NOMO-1 (cell line): ENCODE results near the gene MIOS.

Experiments
- DNase-seq, 2 experiments: peaks; one replicate each; lab custom pipeline; 2025; ENCODE audit not compliant: unreplicated experiment in 2 of 2; lab: John Stamatoyannopoulos, UW

The MIOS gene

GRCh38 chr7:7581531-7582179 is 15.0 kb downstream of the MIOS start:
- DNase-seq = no peak

- DNase-seq = no peak
These were observed 15.9 kb downstream of the MIOS start for GRCh38 chr7:7582596-7582995.

GRCh38 chr7:7583731-7584130 is 17.0 kb downstream of the MIOS start:
- DNase-seq = no peak

DNA sequence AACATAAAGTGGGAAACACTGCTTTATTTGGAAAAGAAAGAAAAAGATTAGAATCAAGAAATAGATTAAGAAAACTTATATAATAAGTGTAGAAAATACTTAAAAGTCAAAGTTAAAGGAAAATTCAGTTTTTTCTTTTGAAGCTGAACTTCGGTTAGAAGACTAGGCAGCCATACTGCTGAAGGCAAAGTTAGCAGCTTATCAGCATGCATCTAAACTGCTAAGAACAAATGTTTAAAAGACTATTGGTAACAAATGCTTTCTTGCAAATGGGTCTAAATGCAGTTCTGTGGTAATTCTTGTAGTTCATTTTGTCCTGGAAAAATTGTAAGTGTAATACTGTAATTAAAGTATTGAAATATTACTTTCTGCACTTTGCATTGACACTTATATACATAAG is 18.0 kb downstream of the MIOS start:
- no peak for DNase-seq

DNA sequence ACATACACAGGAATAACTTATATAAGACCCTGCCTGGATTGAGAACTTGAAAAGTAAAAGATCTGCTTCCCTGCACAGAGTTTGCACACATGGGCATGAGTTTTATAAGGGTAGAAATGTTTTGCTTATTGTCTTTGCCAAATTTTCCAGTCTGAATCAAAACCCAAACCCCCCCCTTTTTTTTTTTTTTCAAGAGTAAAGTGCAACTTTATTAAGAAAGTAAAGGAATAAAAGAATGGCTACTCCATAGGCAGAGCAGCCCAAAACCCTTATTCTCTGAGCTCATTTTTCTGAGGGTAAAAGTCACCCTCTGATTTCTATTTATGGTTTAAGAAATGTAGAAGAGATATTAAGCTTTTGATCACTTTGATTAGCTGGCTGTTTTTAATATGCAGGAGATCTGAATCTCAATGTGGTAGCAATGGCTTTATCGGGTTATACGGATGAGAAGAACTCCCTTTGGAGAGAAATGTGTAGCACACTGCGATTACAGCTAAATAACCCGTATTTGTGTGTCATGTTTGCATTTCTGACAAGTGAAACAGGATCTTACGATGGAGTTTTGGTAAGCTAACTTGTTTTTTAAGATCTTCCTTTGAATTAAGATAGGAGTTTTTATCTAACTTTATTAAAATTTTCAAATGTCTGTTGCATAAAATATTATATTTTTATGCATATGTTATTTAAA is 18.7 kb downstream of the MIOS start:
- no peak for DNase-seq

DNA sequence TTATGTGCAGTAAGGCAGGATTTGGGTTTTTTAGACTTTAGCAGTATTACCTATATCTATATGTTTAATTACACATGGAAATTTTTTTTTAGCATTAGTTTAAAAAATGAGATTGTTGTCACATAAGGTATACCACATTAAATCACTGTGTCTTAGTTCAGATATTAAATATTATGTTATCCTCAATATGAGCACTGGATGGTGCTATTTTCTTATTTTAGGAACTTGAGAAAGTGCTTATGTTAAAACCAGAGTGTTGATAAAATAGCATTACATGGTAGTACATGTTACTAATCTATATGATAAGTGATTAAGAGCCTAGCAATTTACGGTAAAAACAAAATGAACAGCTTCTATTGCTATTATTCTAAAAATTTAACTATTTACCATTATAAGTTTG is 28.8 kb downstream of the MIOS start:
- peak in 1 of 2 experiments; percentile 36 for DNase-seq

DNA sequence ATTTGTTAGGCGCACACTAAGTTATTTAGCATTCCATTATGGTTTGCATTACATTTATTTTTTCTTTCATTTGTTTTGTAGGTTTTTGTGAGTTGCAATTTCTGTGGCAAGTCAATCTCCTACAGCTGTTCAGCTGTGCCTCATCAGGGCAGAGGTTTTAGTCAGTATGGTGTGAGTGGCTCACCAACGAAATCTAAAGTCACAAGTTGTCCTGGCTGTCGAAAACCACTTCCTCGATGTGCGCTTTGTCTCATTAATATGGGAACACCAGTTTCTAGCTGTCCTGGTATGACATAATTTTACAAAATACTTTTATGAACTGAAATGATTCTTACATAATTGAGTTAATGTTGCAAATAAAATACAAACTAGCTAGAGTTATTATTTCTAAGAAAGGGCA is 29.5 kb downstream of the MIOS start:
- DNase-seq = peak in 1 of 2 experiments; percentile 5

- DNase-seq = no peak
These were observed 40.3 kb downstream of the MIOS start for GRCh38 chr7:7607010-7607409.

DNA sequence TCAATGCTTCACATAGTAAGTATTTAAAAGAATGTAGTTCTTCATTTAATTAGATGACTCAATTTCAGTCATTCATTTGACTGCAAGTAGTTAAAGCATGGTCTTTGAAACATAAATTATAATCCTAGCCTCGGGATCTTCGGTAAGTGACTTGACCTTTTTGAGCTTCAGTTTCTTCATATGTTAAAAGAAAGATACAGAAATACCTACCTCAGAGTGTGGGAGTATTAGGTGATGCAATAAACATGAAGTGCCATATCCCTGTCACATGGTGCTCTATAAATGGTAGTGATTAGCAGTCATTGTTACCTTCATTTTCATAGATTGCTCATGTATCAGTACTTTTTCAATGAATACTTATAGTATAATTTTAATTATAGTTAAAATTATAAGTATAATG is 42.6 kb downstream of the MIOS start:
- DNase-seq = no peak

- DNase-seq = no peak
These were observed 45.8 kb downstream of the MIOS start for GRCh38 chr7:7612519-7612918.

- DNase-seq = no peak
These were observed 46.5 kb downstream of the MIOS start for GRCh38 chr7:7613210-7613609.

DNA sequence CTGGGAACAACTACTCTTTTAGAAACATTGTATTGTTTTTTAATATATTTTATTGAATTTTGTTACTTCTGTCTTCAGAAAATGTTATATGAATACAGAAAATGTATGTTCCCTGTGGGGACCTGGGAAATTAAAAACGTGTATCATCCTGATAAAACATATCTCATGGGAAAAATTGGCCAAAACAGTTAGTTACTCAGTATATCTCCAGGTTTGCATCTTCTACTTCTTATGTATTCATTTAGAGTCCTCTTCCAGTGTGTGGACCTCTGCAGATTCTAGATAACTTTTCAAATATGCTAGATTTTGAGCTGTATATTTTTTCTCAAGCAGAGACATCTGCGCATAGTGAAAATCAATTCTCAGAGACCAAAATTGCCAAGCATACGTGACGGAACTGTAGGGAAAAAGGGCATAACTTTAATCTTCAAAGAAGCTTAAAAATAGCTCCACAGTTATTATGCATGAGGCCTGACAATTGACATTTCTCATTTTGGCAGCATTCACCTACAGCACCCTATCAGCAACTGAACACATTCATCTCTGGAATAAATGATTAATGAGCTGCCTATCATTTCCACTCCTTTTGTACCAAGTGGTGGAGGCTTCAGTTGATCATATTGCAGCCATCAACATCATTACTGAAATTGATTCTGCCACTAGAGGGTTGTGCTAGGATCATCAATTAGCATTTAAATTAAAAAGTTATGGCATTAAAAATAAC is 47.5 kb downstream of the MIOS start:
- DNase-seq = no peak

GRCh38 chr7:7617550-7617949 is 50.9 kb downstream of the MIOS start:
- no peak for DNase-seq

DNA sequence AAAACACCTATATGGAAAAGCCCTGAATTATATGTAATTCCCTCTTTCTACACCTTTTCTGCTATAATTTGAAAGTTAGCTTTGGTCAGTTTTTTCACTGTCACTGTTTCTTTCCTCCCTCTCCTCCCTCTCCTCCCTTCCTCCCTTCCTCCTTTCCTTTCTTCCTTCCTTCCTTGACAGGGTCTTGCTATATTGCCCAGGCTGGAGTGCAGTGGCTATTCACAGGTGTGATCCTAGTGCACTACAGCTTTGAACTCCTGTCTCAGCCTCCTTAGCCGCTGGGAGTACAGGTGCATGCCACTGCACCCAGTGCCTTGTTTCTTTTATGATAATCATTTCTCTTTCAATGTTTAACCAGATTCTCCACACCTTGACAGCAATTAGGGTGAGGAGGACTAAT is 51.7 kb downstream of the MIOS start:
- DNase-seq = no peak

- DNase-seq = no peak
These were observed 53.6 kb downstream of the MIOS start for GRCh38 chr7:7620236-7620635.

DNA sequence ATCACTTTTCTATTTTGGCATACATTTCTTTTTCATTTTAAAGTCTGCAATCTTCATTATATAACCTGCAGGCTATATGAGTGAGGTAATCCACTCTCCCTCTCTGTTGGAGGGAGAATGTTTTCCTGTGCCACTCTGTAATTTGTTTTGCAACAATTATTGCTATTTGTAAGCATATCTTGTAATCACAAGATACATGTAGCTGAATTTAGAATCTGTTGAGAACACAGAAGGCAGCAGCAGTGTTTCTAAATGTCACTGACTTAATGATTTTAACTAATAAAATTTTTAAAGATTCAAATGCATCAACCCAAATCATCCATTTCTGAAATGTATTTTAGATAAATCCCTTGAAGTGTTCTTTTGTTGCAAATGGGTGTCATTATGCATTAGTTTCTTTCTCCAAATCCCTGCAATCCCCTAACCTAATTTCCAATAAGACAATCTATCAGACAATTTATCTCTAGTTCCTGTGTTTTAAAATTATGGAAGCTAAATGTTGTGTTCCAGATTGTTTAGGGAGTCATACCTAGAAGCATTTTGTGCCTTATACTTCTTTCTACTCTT is 54.0 kb downstream of the MIOS start:
- DNase-seq = no peak

DNA sequence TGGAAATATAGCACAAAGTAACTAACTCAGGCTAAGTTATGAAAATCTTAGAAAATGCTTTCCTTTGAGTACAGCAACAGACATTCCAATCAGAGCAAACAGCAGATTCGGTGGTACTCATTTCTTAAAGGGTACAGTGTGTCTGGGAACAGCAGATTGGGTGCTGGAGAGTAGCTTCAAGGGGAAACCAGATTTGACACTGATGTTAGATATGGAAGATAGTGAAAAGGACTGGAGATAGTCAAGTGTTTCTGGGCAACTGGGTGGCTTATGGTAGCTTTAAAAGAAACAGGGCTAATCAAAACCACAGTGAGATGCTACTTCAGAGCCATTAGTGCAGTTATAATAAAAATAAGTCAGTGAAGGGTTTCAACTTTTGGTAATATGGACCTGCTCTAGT is 61.8 kb downstream of the MIOS start:
- no peak for DNase-seq

GRCh38 chr7:7630626-7631329 is 64.1 kb downstream of the MIOS start:
- DNase-seq = no peak

- DNase-seq = no peak
These were observed 72.7 kb downstream of the MIOS start for GRCh38 chr7:7639421-7639820.

DNA sequence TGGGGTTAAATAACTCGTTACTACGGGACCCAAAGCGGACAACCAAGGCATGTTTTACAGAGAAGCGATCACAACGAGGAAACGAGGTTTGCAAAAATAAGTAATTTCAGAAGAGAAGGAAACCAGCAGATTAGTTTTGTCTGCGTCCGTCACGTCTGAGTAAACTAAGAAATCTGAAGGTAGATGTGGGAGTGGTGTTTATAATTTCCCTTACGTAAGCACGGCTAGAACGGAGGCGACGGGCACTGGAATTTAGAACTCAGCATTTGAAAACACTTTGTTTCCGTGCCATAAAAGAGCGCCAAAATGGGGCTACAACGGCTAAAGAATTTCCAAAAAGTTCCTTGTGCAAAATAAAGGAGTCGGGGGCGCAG is 73.2 kb downstream of the MIOS start:
- DNase-seq = no peak
